Thymus (tissue), 11 donors: Measurements from ENCODE around the gene RPL10A. TPM values are rescaled to one million over a fixed set of nuclear protein-coding genes. Genes with fewer than 3 reads are reported as not detected.
"Not testable (repeated sequence)": the region's sequence is repeated elsewhere in the genome, so short reads cannot be mapped to it uniquely, and the experiment has no call there.

Experiments
- DNase-seq, 9 donors: peaks; one replicate each; pipeline ENCODE4 v3.0.0-alpha.2; 2013; ENCODE audit warnings: low spot score in 9 of 9, low read depth in 6 of 9, missing footprints in 1 of 9
- H3K27ac ChIP-seq, 2 donors: one replicate each; pipeline ENCODE4 v1.5.1; 2013; ENCODE audit warnings: control low read depth in 1 of 2, low read depth in 1 of 2, low read length in 1 of 2, mild to moderate bottlenecking in 1 of 2, moderate library complexity in 1 of 2
- H3K27me3 ChIP-seq, 2 donors: one replicate each; pipeline ENCODE4 v1.5.1; 2013; ENCODE audit warnings: low read length in 1 of 2; ENCODE audit not compliant: control insufficient read depth in 2 of 2, insufficient read depth in 1 of 2
- H3K36me3 ChIP-seq, 2 donors: one replicate each; pipeline ENCODE4 v1.5.1; 2013; ENCODE audit warnings: low read length in 1 of 2, mild to moderate bottlenecking in 1 of 2, moderate library complexity in 1 of 2; ENCODE audit not compliant: control insufficient read depth in 2 of 2, insufficient read depth in 2 of 2
- H3K4me1 ChIP-seq, 2 donors: one replicate each; pipeline ENCODE4 v1.5.1; 2013; ENCODE audit warnings: low read length in 2 of 2; ENCODE audit not compliant: control insufficient read depth in 2 of 2, insufficient read depth in 2 of 2
- H3K4me3 ChIP-seq, 2 donors: one replicate each; pipeline ENCODE4 v1.5.1; 2013; ENCODE audit warnings: low read length in 2 of 2, control low read depth in 1 of 2, mild to moderate bottlenecking in 1 of 2
- H3K9me3 ChIP-seq, 2 donors: one replicate each; pipeline ENCODE4 v1.5.1; 2013; ENCODE audit warnings: low read length in 1 of 2, mild to moderate bottlenecking in 1 of 2; ENCODE audit not compliant: control insufficient read depth in 2 of 2, insufficient read depth in 1 of 2
- WGBS: extraction: QIAGEN DNeasy Blood & Tissue Kit; methylation state at CpG from one replicate; pipeline ENCODE4 v1.1.7; 2013; 5-methylcytosine and 5-hydroxymethylcytosine counted together
- polyA plus RNA-seq: library from polyadenylated mRNA; stranded (reverse); fragments of 200-250 nt; gene quantifications from one replicate; pipeline ENCODE4 v1.2.3, GENCODE V29; 2013
- total RNA-seq: library from RNA; stranded (reverse); fragments of 120-200 nt; gene quantifications from one replicate; pipeline ENCODE4 v1.2.4, GENCODE V29; 2013
- donor health status: healthy.

RPL10A gene
- total and polyA plus RNA-seq, 2 donors: 1,878 to 2,373 TPM

GRCh38 chr6:35515939-35516338, 47.7 kb downstream of the RPL10A start:
- not testable (repeated sequence) for H3K36me3 ChIP-seq, H3K4me1 ChIP-seq, DNase-seq, H3K9me3 ChIP-seq, H3K4me3 ChIP-seq, H3K27ac ChIP-seq
- peaks cover 0 to 34% of the 10 kb centered on the region in 2 donors for H3K27me3 ChIP-seq
- WGBS: 97% methylated on average over 6 of the region's 6 CpGs

- no peaks in the 10 kb centered on the region for H3K9me3 ChIP-seq
- peaks cover 0 to under 1% of the 10 kb centered on the region in 2 donors for H3K4me1 ChIP-seq
- no peaks in the 10 kb centered on the region for H3K36me3 ChIP-seq
- H3K27me3 ChIP-seq: peaks cover 0 to 26% of the 10 kb centered on the region in 2 donors
- H3K27ac ChIP-seq: no peak overlapping the region
- WGBS: 75% methylated on average over 6 of the region's 6 CpGs
- no peak for DNase-seq
- no peak overlapping the region for H3K4me3 ChIP-seq
These were observed 48.5 kb downstream of the RPL10A start for GRCh38 chr6:35516712-35517111.

- H3K4me1 ChIP-seq, DNase-seq, H3K9me3 ChIP-seq: not testable (repeated sequence)
These were observed 49.8 kb downstream of the RPL10A start for GRCh38 chr6:35517978-35518377.

GRCh38 chr6:35518566-35519312, 50.5 kb downstream of the RPL10A start:
- no peak overlapping the region for H3K27ac ChIP-seq

More at GRCh38 chr6:35517978-35518377, 49.8 kb downstream of the RPL10A start:
- WGBS: 95% methylated on average over 7 of the region's 7 CpGs
- peaks cover 0 to 14% of the 10 kb centered on the region in 2 donors for H3K27me3 ChIP-seq
- not testable (repeated sequence) for H3K27ac ChIP-seq, H3K36me3 ChIP-seq, H3K4me3 ChIP-seq

GRCh38 chr6:35519313-35520015, 51.3 kb downstream of the RPL10A start:
- H3K27me3 ChIP-seq: peaks cover 0 to 3% of the 10 kb centered on the region in 2 donors
- no peaks in the 10 kb centered on the region for H3K9me3 ChIP-seq
- no peak overlapping the region for H3K4me3 ChIP-seq
- no peak for DNase-seq
- H3K4me1 ChIP-seq: peaks cover 0 to 18% of the 10 kb centered on the region in 2 donors
- 96% methylated on average over 9 of the region's 9 CpGs for WGBS
- no peaks in the 10 kb centered on the region for H3K36me3 ChIP-seq
- H3K27ac ChIP-seq: no peak overlapping the region

More at GRCh38 chr6:35518566-35519312, 50.5 kb downstream of the RPL10A start:
- H3K36me3 ChIP-seq: no peaks in the 10 kb centered on the region
- H3K27me3 ChIP-seq: peaks cover 0 to 9% of the 10 kb centered on the region in 2 donors
- H3K4me1 ChIP-seq: peaks cover 0 to 16% of the 10 kb centered on the region in 2 donors
- H3K4me3 ChIP-seq: no peak overlapping the region
- no peaks in the 10 kb centered on the region for H3K9me3 ChIP-seq
- DNase-seq: no peak
- WGBS: 98% methylated on average over 6 of the region's 6 CpGs

Other genes starting within 250 kb of the RPL10A start
- gene ZNF76, start 208.7 kb upstream of the RPL10A start, total RNA-seq: 13.9 TPM
- 32.0 TPM for gene ZNF76, start 208.7 kb upstream of the RPL10A start, polyA plus RNA-seq
- 75.7 TPM for gene DEF6, start 170.6 kb upstream of the RPL10A start, total RNA-seq
- 148 TPM for gene DEF6, start 170.6 kb upstream of the RPL10A start, polyA plus RNA-seq
- gene PPARD, start 125.8 kb upstream of the RPL10A start, total RNA-seq: 2.3 TPM
- gene PPARD, start 125.8 kb upstream of the RPL10A start, polyA plus RNA-seq: 15.8 TPM
- 3.6 TPM for gene FANCE, start 16.1 kb upstream of the RPL10A start, total RNA-seq
- gene FANCE, start 16.1 kb upstream of the RPL10A start, polyA plus RNA-seq: 8.4 TPM
- gene TEAD3, start 28.7 kb downstream of the RPL10A start, total RNA-seq: 1.1 TPM
- 13.6 TPM for gene TEAD3, start 28.7 kb downstream of the RPL10A start, polyA plus RNA-seq
- gene TULP1, start 44.5 kb downstream of the RPL10A start, total RNA-seq: 0.09 TPM
- gene TULP1, start 44.5 kb downstream of the RPL10A start, polyA plus RNA-seq: 0.52 TPM
- 34.2 TPM for gene FKBP5, start 220.5 kb downstream of the RPL10A start, total RNA-seq
- gene FKBP5, start 220.5 kb downstream of the RPL10A start, polyA plus RNA-seq: 338 TPM